ENCODE results near the gene APMAP.

DNA sequence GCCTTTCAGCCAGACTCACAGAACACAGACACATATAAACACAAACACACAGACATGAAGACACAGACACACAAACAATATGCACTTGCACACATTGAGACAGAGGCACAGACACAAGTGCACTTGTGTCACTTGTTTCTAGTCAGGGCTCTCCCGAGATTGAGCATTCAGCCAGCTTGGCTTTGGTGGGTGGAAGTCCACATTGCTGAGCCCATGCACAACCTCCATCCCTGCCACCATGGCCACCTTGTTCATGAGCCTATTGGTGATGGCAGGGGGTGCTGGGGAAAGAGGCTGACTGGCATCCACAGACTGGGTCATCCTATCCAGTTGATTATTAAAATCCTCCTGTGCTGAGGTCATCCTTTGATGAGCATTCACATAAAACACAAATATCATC lies 55.0 kb downstream of the APMAP start:
- no peak for TF ChIP-seq CTCF (IDR thresholded peaks at IDR 0.05 in 2 of 3, conservative IDR thresholded peaks at IDR 0.05 in 1 of 3; ENCODE audit: insufficient read depth in 2 of 3, low read depth in 1 of 3, low read length in 3 of 3)
- no peak for TF ChIP-seq EZH2 (IDR thresholded peaks at IDR 0.05; ENCODE audit: borderline replicate concordance, low read depth, low read length)
- no peak for TF ChIP-seq BRD4 (IDR thresholded peaks at IDR 0.05)
- TF ChIP-seq, protein P1, sequence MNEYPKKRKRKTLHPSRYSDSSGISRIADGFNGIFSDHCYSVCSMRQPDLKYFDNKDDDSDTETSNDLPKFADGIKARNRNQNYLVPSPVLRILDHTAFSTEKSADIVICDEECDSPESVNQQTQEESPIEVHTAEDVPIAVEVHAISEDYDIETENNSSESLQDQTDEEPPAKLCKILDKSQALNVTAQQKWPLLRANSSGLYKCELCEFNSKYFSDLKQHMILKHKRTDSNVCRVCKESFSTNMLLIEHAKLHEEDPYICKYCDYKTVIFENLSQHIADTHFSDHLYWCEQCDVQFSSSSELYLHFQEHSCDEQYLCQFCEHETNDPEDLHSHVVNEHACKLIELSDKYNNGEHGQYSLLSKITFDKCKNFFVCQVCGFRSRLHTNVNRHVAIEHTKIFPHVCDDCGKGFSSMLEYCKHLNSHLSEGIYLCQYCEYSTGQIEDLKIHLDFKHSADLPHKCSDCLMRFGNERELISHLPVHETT (CRISPR knock-in tag; conservative IDR thresholded peaks at IDR 0.05 in 1 of 2, IDR thresholded peaks at IDR 0.05 in 1 of 2), result no peak
- TF ChIP-seq TAL1 (IDR thresholded peaks at IDR 0.05), result no peak
- TF ChIP-seq ZBTB26 (CRISPR knock-in tag; IDR thresholded peaks at IDR 0.05), result no peak
- TF ChIP-seq XRCC5 (IDR thresholded peaks at IDR 0.05; ENCODE audit: low read depth, low read length), result no peak
- TF ChIP-seq, protein P2, sequence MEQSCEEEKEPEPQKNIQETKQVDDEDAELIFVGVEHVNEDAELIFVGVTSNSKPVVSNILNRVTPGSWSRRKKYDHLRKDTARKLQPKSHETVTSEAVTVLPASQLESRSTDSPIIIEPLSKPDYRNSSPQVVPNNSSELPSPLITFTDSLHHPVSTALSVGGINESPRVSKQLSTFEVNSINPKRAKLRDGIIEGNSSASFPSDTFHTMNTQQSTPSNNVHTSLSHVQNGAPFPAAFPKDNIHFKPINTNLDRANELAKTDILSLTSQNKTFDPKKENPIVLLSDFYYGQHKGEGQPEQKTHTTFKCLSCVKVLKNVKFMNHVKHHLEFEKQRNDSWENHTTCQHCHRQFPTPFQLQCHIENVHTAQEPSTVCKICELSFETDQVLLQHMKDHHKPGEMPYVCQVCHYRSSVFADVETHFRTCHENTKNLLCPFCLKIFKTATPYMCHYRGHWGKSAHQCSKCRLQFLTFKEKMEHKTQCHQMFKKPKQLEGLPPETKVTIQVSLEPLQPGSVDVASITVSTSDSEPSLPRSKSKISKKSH (CRISPR knock-in tag; IDR thresholded peaks at IDR 0.05), result no peak
- TF ChIP-seq USF1 (CRISPR knock-in tag; IDR thresholded peaks at IDR 0.05), result no peak
- TF ChIP-seq, protein P3, sequence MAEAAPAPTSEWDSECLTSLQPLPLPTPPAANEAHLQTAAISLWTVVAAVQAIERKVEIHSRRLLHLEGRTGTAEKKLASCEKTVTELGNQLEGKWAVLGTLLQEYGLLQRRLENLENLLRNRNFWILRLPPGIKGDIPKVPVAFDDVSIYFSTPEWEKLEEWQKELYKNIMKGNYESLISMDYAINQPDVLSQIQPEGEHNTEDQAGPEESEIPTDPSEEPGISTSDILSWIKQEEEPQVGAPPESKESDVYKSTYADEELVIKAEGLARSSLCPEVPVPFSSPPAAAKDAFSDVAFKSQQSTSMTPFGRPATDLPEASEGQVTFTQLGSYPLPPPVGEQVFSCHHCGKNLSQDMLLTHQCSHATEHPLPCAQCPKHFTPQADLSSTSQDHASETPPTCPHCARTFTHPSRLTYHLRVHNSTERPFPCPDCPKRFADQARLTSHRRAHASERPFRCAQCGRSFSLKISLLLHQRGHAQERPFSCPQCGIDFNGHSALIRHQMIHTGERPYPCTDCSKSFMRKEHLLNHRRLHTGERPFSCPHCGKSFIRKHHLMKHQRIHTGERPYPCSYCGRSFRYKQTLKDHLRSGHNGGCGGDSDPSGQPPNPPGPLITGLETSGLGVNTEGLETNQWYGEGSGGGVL (CRISPR knock-in tag; IDR thresholded peaks at IDR 0.05), result no peak
- no peak for TF ChIP-seq POLR2AphosphoS2 (IDR thresholded peaks at IDR 0.05; ENCODE audit: low read length)
- no peak for TF ChIP-seq EP300 (IDR thresholded peaks at IDR 0.05; ENCODE audit: low read length)
- no peak for TF ChIP-seq ZNF551 (CRISPR knock-in tag; IDR thresholded peaks at IDR 0.05)
- no peak for TF ChIP-seq CREB1 (IDR thresholded peaks at IDR 0.05)
- no peak for TF ChIP-seq CREB1 (CRISPR knock-in tag; IDR thresholded peaks at IDR 0.05)

Data from K562 (cell line).